Measurements from ENCODE around the gene FCRL2. TPM values are rescaled to one million over a fixed set of nuclear protein-coding genes. Genes with fewer than 3 reads are reported as not detected.

Gene FCRL2
- total RNA-seq, 1 experiment from 2014 or later, result not detected

- Mint-ChIP-seq H3K27ac (no peak overlapping the region), H3K9me3 (peaks cover 47% of the 10 kb centered on the region), H3K27me3 (ENCODE audit: low read depth) (no peaks in the 10 kb centered on the region; the same call in 1 of the 2 replicates), H3K4me3 (no peak overlapping the region), H3K4me1 (peaks cover 11% of the 10 kb centered on the region), H3K36me3 (peaks cover 36% of the 10 kb centered on the region)
- no peak for ATAC-seq
- ChIA-PET CTCF (interaction anchor here (1.4 kb wide), 1 partner anchor 143 kb away, joined by 4 read pairs; no protein-coding TSS in a partner anchor), POLR2A (no interaction called here)
- TF ChIP-seq ZNF232 (CRISPR knock-in tag; IDR thresholded peaks at IDR 0.05) (no peak), MXD4 (CRISPR knock-in tag; IDR thresholded peaks at IDR 0.05; ENCODE audit: borderline replicate concordance) (no peak), ESRRA (CRISPR knock-in tag; IDR thresholded peaks at IDR 0.05; ENCODE audit: borderline replicate concordance) (no peak), SP1 (CRISPR knock-in tag; conservative IDR thresholded peaks at IDR 0.05) (no peak), MLX (CRISPR knock-in tag; IDR thresholded peaks at IDR 0.05) (no peak), ERG (CRISPR knock-in tag; IDR thresholded peaks at IDR 0.05) (no peak), RORB (CRISPR knock-in tag; IDR thresholded peaks at IDR 0.05) (no peak), ARID4B (CRISPR knock-in tag; IDR thresholded peaks at IDR 0.05; ENCODE audit: borderline replicate concordance) (no peak), NFE2L1 (CRISPR knock-in tag; IDR thresholded peaks at IDR 0.05) (no peak), ZNF396 (CRISPR knock-in tag; IDR thresholded peaks at IDR 0.05; ENCODE audit: borderline replicate concordance) (no peak), PREB (CRISPR knock-in tag; IDR thresholded peaks at IDR 0.05; ENCODE audit: borderline replicate concordance) (no peak), ZNF219 (CRISPR knock-in tag; IDR thresholded peaks at IDR 0.05; ENCODE audit: borderline replicate concordance) (no peak)
- DNase-seq (ENCODE audit: low spot score), result no peak
Observed at GRCh38 chr1:157723157-157723556, 53.8 kb downstream of the FCRL2 start.

- no peak for ATAC-seq
- no peak overlapping the region for H3K4me3 Mint-ChIP-seq
Observed at GRCh38 chr1:157721985-157722384, 54.9 kb downstream of the FCRL2 start.

More at GRCh38 chr1:157721985-157722384, 54.9 kb downstream of the FCRL2 start:
- DNase-seq (ENCODE audit: low spot score), result no peak
- Mint-ChIP-seq H3K9me3 (peaks cover 47% of the 10 kb centered on the region), H3K27me3 (ENCODE audit: low read depth) (no peaks in the 10 kb centered on the region; the same call in 1 of the 2 replicates), H3K36me3 (peaks cover 36% of the 10 kb centered on the region), H3K27ac (no peak overlapping the region), H3K4me1 (peaks cover 8% of the 10 kb centered on the region; the same call in 1 of the 2 replicates)
- POLR2A ChIA-PET, result no interaction called here
- CTCF ChIA-PET, result no interaction called here
- TF ChIP-seq GRHL2 (CRISPR knock-in tag; IDR thresholded peaks at IDR 0.05; ENCODE audit: insufficient replicate concordance, severe bottlenecking), result no peak
- TF ChIP-seq ZMAT4 (CRISPR knock-in tag; IDR thresholded peaks at IDR 0.05), result no peak
- no peak for TF ChIP-seq ZSCAN18 (CRISPR knock-in tag; IDR thresholded peaks at IDR 0.05)
- no peak for TF ChIP-seq ZNF396 (CRISPR knock-in tag; IDR thresholded peaks at IDR 0.05; ENCODE audit: borderline replicate concordance)
- TF ChIP-seq ZNF138 (CRISPR knock-in tag; conservative IDR thresholded peaks at IDR 0.05), result no peak
- TF ChIP-seq USF1 (CRISPR knock-in tag; IDR thresholded peaks at IDR 0.05), result no peak
- TF ChIP-seq NFYB (CRISPR knock-in tag; conservative IDR thresholded peaks at IDR 0.05; ENCODE audit: low read depth), result no peak
- TF ChIP-seq JUN (CRISPR knock-in tag; IDR thresholded peaks at IDR 0.05), result no peak
- no peak for TF ChIP-seq ATF3 (CRISPR knock-in tag; conservative IDR thresholded peaks at IDR 0.05)
- TF ChIP-seq SP1 (CRISPR knock-in tag; conservative IDR thresholded peaks at IDR 0.05), result no peak
- TF ChIP-seq CREM (CRISPR knock-in tag; IDR thresholded peaks at IDR 0.05), result no peak
